ENCODE data around the gene E2F4. TPM values are rescaled to one million over a fixed set of nuclear protein-coding genes. Genes with fewer than 3 reads are reported as not detected.
A peak's percentile ranks its signal among the peaks of the same experiment; 100 is the strongest.

E2F4 gene
- total and polyA plus RNA-seq, 2 of the 13 experiments (the other 11 are each of a cell fraction or from before 2014, with no cell fraction given) = 84.8 to 91.2 TPM

DNA sequence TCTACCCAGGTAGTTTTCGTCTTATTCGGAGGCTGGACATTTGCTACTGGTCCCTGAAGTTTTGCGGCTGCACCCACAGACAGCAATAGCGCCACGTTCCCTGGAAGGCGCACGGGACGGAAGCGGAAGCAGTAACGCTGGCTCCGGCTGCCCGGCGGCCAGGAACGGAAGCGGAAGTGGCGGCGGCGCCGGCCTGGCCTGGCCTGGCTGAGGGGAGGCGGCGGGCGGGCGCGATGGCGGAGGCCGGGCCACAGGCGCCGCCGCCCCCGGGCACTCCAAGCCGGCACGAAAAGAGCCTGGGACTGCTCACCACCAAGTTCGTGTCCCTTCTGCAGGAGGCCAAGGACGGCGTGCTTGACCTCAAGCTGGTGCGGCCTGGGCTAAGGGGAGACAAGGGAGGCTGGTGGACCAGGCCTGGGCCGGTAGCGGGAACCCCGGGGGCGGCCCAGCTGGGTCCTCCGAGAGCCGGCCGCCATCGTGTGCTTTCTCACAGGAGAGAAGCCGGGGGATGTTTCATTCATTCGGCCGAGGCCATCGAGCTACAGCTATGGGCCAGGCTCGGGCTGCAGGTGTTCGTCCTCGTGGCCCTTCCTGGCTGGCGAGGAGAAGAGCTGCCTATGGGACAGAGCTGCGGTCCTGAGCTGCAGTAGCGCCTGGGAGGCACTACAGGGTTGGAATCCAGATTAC, at the start of gene E2F4 (continued):
- TF ChIP-seq, protein P1, sequence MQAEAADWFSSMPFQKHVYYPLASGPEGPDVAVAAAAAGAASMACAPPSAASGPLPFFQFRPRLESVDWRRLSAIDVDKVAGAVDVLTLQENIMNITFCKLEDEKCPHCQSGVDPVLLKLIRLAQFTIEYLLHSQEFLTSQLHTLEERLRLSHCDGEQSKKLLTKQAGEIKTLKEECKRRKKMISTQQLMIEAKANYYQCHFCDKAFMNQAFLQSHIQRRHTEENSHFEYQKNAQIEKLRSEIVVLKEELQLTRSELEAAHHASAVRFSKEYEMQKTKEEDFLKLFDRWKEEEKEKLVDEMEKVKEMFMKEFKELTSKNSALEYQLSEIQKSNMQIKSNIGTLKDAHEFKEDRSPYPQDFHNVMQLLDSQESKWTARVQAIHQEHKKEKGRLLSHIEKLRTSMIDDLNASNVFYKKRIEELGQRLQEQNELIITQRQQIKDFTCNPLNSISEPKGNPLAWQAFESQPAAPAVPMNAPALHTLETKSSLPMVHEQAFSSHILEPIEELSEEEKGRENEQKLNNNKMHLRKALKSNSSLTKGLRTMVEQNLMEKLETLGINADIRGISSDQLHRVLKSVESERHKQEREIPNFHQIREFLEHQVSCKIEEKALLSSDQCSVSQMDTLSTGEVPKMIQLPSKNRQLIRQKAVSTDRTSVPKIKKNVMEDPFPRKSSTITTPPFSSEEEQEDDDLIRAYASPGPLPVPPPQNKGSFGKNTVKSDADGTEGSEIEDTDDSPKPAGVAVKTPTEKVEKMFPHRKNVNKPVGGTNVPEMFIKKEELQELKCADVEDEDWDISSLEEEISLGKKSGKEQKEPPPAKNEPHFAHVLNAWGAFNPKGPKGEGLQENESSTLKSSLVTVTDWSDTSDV (CRISPR knock-in tag; IDR thresholded peaks at IDR 0.05) = peak; percentile 93; the same call in 1 of the 2 replicates
- TF ChIP-seq HOXA3 (CRISPR knock-in tag; IDR thresholded peaks at IDR 0.05) (peak; percentile 96), HNRNPLL (IDR thresholded peaks at IDR 0.05; ENCODE audit: low read depth, low read length, poor library complexity, severe bottlenecking) (peak; percentile 73), ZNF547 (CRISPR knock-in tag; IDR thresholded peaks at IDR 0.05) (peak; percentile 84), SIN3B (IDR thresholded peaks at IDR 0.05; ENCODE audit: low read length) (peak; percentile 62; the same call in 1 of the 2 replicates), ZNF891 (CRISPR knock-in tag; IDR thresholded peaks at IDR 0.05) (peak; percentile 95), SETDB1 (CRISPR knock-in tag; IDR thresholded peaks at IDR 0.05; ENCODE audit: borderline replicate concordance) (no peak), TRIM24 (CRISPR knock-in tag; IDR thresholded peaks at IDR 0.05) (no peak), CENPX (CRISPR knock-in tag; IDR thresholded peaks at IDR 0.05) (no peak), SOX13 (IDR thresholded peaks at IDR 0.05) (no peak), SOX13 (CRISPR knock-in tag; conservative IDR thresholded peaks at IDR 0.05 in 1 of 2, IDR thresholded peaks at IDR 0.05 in 1 of 2) (peak in 1 of 2 experiments; percentile 56; a peak in 2 of 4 replicates), TCF7 (IDR thresholded peaks at IDR 0.05; ENCODE audit: low read depth) (no peak), SUZ12 (IDR thresholded peaks at IDR 0.05; ENCODE audit: low read depth, low read length) (no peak), TBX2 (CRISPR knock-in tag; IDR thresholded peaks at IDR 0.05; ENCODE audit: borderline replicate concordance) (peak; percentile 67), ZBTB8A (CRISPR knock-in tag; IDR thresholded peaks at IDR 0.05; ENCODE audit: borderline replicate concordance, low read depth) (no peak), CBX1 (IDR thresholded peaks at IDR 0.05; ENCODE audit: low read depth) (peak; percentile 72), WIZ (CRISPR knock-in tag; IDR thresholded peaks at IDR 0.05) (peak; percentile 84), ZNF460 (CRISPR knock-in tag; IDR thresholded peaks at IDR 0.05; ENCODE audit: borderline replicate concordance) (no peak), ZNF337 (CRISPR knock-in tag; IDR thresholded peaks at IDR 0.05; ENCODE audit: borderline replicate concordance, low read depth) (no peak), RBM39 (IDR thresholded peaks at IDR 0.05; ENCODE audit: low read depth, low read length, poor library complexity, severe bottlenecking) (peak; percentile 20), ZIK1 (CRISPR knock-in tag; IDR thresholded peaks at IDR 0.05; ENCODE audit: borderline replicate concordance, low read depth) (no peak), MLLT10 (CRISPR knock-in tag; IDR thresholded peaks at IDR 0.05) (no peak)
- TF ChIP-seq, protein P2, sequence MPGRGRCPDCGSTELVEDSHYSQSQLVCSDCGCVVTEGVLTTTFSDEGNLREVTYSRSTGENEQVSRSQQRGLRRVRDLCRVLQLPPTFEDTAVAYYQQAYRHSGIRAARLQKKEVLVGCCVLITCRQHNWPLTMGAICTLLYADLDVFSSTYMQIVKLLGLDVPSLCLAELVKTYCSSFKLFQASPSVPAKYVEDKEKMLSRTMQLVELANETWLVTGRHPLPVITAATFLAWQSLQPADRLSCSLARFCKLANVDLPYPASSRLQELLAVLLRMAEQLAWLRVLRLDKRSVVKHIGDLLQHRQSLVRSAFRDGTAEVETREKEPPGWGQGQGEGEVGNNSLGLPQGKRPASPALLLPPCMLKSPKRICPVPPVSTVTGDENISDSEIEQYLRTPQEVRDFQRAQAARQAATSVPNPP (CRISPR knock-in tag; IDR thresholded peaks at IDR 0.05) = no peak; the same call in 1 of the 2 replicates
- TF ChIP-seq, protein P3, sequence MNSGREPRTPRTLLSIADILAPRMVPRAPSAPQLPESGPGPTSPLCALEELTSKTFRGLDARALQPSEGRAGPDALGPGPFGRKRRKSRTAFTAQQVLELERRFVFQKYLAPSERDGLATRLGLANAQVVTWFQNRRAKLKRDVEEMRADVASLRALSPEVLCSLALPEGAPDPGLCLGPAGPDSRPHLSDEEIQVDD (CRISPR knock-in tag; IDR thresholded peaks at IDR 0.05; ENCODE audit: borderline replicate concordance) = 0 out of 2 replicates have a peak, but pooled peaks have one; percentile 44
- TF ChIP-seq, protein P4, sequence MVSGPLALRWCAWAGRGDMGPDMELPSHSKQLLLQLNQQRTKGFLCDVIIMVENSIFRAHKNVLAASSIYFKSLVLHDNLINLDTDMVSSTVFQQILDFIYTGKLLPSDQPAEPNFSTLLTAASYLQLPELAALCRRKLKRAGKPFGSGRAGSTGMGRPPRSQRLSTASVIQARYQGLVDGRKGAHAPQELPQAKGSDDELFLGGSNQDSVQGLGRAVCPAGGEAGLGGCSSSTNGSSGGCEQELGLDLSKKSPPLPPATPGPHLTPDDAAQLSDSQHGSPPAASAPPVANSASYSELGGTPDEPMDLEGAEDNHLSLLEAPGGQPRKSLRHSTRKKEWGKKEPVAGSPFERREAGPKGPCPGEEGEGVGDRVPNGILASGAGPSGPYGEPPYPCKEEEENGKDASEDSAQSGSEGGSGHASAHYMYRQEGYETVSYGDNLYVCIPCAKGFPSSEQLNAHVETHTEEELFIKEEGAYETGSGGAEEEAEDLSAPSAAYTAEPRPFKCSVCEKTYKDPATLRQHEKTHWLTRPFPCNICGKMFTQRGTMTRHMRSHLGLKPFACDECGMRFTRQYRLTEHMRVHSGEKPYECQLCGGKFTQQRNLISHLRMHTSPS (CRISPR knock-in tag; IDR thresholded peaks at IDR 0.05; ENCODE audit: low read depth) = peak; percentile 21; the same call in 1 of the 2 replicates
